ENCODE data around the gene GADD45A. TPM values are rescaled to one million over a fixed set of nuclear protein-coding genes. Genes with fewer than 3 reads are reported as not detected.

Gene GADD45A
- total RNA-seq, 6 experiments from 2014 or later = 14.1 to 66.4 (median 43.6) TPM

DNA sequence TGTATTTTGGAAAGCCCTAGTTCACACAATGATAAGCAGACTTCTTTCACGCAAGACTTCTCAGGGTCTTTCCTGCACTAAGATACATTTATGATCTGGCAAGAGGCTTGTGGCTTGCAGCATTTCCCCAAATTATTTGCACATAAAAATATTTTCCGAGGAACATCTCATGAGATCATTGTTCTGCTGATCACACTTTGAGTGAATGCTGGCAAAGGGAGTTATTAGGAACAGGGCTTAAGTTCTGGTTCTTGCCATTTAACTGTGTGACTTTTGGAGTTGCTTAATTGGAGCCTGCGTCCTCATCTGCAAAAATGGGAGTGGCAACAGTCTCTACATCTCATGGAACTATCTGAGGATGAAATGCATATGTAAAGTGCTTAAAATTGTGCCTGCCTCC is 50.2 kb downstream of the GADD45A start:
- no peak overlapping the region for H3K27ac ChIP-seq
- H3K36me3 ChIP-seq = no peaks in the 10 kb centered on the region
- 64% methylated on average over 3 of the region's 3 CpGs for WGBS (ENCODE audit: insufficient coverage, low coverage, low lambda C conversion rate, missing lambda C conversion rate)
- ATAC-seq (no peak), DNase-seq (no peak)
- H3K27me3 ChIP-seq = no peaks in the 10 kb centered on the region
- no peaks in the 10 kb centered on the region for H3K4me1 ChIP-seq
- H3K4me3 ChIP-seq = no peak overlapping the region
- H3K9me3 ChIP-seq = no peaks in the 10 kb centered on the region
- intact Hi-C loops (cut with DNase I) = no loop called here
- TF ChIP-seq, protein P1, sequence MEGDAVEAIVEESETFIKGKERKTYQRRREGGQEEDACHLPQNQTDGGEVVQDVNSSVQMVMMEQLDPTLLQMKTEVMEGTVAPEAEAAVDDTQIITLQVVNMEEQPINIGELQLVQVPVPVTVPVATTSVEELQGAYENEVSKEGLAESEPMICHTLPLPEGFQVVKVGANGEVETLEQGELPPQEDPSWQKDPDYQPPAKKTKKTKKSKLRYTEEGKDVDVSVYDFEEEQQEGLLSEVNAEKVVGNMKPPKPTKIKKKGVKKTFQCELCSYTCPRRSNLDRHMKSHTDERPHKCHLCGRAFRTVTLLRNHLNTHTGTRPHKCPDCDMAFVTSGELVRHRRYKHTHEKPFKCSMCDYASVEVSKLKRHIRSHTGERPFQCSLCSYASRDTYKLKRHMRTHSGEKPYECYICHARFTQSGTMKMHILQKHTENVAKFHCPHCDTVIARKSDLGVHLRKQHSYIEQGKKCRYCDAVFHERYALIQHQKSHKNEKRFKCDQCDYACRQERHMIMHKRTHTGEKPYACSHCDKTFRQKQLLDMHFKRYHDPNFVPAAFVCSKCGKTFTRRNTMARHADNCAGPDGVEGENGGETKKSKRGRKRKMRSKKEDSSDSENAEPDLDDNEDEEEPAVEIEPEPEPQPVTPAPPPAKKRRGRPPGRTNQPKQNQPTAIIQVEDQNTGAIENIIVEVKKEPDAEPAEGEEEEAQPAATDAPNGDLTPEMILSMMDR (IDR thresholded peaks at IDR 0.05) = no peak
- no peak for TF ChIP-seq POLR2A (IDR thresholded peaks at IDR 0.05)

DNA sequence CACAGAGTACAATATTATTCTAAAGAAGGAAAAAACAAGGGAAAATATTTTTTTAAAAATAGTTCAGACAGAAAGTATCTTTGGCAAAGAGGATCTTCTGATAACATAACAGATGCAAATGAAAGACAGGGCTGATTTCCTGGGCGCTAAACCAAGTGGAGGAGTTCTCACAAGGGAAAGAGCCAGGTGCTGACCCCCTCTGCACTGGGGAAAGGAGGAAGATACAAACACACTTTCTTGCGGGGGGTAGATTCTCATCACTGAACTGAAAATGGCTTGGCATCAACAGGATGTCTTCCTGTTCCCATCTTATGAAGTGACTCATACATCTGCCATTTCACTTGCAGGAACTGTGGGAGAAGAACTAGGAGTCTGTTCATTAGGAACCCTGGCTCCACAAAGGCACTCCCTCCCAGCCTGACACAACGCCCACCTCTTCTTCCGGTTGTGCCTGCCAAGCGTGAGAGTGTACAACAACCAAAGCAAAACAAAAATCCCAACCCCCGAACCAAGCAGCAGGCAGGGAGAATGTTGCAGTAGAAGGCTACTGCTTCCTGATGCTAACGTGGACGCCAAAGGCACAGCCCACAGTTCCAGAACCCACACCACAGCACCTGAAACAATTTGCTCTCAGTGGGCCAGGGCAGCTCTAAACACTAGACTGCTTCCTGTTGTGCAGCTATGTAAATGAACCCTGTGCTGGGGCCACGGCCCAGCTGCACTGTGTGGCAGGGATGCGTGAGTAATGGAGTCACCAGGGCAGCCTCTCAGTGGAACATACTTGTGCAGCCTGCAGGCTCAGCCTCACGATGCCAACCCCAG is 51.0 kb downstream of the GADD45A start:
- intact Hi-C loops (cut with DNase I) = no loop called here
- ATAC-seq (peak; percentile 51 to 77 (median 72)), DNase-seq (peak in 2 of 3 donors; percentile 32 to 53)
- Histone ChIP-seq H3K4me3 (no peak overlapping the region), H3K36me3 (no peaks in the 10 kb centered on the region), H3K4me1 (peaks cover 0 to 2% (median 0%) of the 10 kb centered on the region in 4 donors), H3K9me3 (no peaks in the 10 kb centered on the region), H3K27me3 (no peaks in the 10 kb centered on the region), H3K27ac (peak overlapping the region in 1 of 3 donors; percentile 5)
- TF ChIP-seq POLR2A (IDR thresholded peaks at IDR 0.05) = no peak
- TF ChIP-seq, protein P1 (IDR thresholded peaks at IDR 0.05) = no peak
- WGBS (ENCODE audit: insufficient coverage, low coverage, low lambda C conversion rate, missing lambda C conversion rate) = 30% methylated on average over 6 of the region's 11 CpGs

DNA sequence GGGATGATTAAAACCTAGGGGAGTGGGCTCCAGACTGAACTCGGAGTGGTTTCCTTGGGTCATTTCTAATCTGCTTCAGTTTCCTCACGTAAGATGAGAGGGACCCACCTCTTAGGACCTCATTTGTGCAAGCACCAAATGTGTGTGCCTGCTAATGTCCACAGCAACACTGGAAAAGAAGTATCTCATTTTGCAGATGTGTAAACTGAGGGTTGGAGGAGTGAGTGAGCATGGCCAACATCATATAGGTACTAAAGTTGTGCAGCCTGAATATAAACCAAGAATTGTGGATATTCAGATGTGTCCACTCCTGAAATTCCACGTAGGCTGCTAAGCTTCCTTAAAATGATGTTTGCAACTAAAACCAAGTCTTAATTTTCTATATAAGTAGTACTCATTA is 51.7 kb downstream of the GADD45A start:
- DNase-seq (no peak), ATAC-seq (no peak)
- TF ChIP-seq, protein P1 (IDR thresholded peaks at IDR 0.05) = no peak
- TF ChIP-seq POLR2A (IDR thresholded peaks at IDR 0.05) = no peak
- WGBS (ENCODE audit: insufficient coverage, low coverage, low lambda C conversion rate, missing lambda C conversion rate) = 68% methylated on average over 2 of the region's 3 CpGs
- peaks cover 0 to 8% (median 0%) of the 10 kb centered on the region in 4 donors for H3K4me1 ChIP-seq
- intact Hi-C loops (cut with DNase I) = no loop called here
- peak overlapping the region in 1 of 3 donors; percentile 5 for H3K27ac ChIP-seq
- H3K4me3 ChIP-seq = no peak overlapping the region
- no peaks in the 10 kb centered on the region for H3K36me3 ChIP-seq
- no peaks in the 10 kb centered on the region for H3K9me3 ChIP-seq
- H3K27me3 ChIP-seq = no peaks in the 10 kb centered on the region

GRCh38 chr1:67737875-67738274 is 52.9 kb downstream of the GADD45A start:
- intact Hi-C loops (cut with DNase I) = no loop called here

More at GRCh38 chr1:67737875-67738274, 52.9 kb downstream of the GADD45A start:
- Histone ChIP-seq H3K4me1 (peaks cover 0 to 8% (median 0%) of the 10 kb centered on the region in 4 donors), H3K27me3 (no peaks in the 10 kb centered on the region), H3K36me3 (no peaks in the 10 kb centered on the region), H3K4me3 (no peak overlapping the region), H3K27ac (no peak overlapping the region), H3K9me3 (no peaks in the 10 kb centered on the region)
- WGBS (ENCODE audit: insufficient coverage, low coverage, low lambda C conversion rate, missing lambda C conversion rate) = 94% methylated on average over 2 of the region's 3 CpGs
- no peak for TF ChIP-seq POLR2A (IDR thresholded peaks at IDR 0.05)
- TF ChIP-seq, protein P1 (IDR thresholded peaks at IDR 0.05) = no peak
- DNase-seq = no peak
- ATAC-seq = no peak

Small RNA genes lying within 50 kb of the gene (small RNA-seq; reads per million reads assigned to genes)
- gene RN7SL392P = 0 reads per million in 2 experiments

Other genes with a start within 250 kb of the GADD45A start
- 10 to 100 TPM; 18.8 to 52.7 (median 33.9) TPM for gene GNG12, start 148.3 kb downstream of the GADD45A start, total RNA-seq

Data from right lobe of liver (tissue), 6 donors.